22Rv1 (cell line): ENCODE data around the gene HNRNPF.
A peak's percentile ranks its signal among the peaks of the same experiment; 100 is the strongest.

Experiments used
- H3K27ac ChIP-seq: fragments of 450-650 bp; 2 replicates; pipeline ENCODE4 v1.5.1; 2017
- ZFX ChIP-seq: fragments of 450-650 bp; IDR thresholded peaks from 2 replicates; pipeline ENCODE4 v1.6.1; 2017; ENCODE audit warnings: antibody characterized with exemption, borderline replicate concordance
- TF ChIP-seq, protein P1 (sequence below): fragments of 450-650 bp; IDR thresholded peaks from 2 replicates; pipeline ENCODE4 v1.5.1; 2017; ENCODE audit warnings: mild to moderate bottlenecking

HNRNPF gene

DNA sequence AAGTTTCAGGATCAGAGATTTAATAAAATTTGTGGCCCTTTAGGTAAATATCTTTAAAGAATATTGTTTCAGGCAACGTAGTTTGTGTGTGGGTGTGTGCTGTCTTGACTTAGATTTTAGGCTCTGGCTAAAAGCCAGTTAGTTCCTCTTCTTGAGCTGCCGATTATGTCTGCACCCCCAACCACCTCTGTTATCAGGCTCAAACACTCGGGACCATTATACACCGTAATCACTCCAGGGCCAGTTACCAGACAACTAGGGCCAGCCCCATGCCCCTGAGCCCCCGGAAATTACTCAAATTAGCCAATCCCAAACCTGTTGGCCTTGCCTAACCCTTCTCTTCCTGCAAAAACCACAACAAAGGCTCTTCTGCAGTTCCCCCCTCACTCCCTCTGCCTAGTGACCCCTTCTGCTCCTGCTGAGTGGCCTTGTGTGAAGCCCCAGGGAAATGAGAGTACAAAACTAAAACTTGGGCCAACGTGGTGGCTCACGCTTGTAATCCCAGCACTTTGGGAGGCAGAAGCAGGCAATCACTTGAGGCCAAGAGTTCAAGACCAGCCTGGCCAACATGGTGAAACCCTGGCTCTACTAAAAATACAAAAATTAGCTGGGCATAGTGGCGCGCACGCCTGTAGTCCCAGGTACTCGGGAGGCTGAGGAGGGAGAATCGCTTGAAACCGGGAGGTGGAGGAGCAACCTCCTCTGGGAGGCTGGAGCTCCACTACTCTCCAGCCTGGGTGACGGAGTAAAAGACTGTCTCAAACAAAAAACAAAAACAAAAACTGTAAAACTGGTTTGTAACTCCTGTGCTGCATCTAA lies 9.2 kb upstream of the HNRNPF start:
- H3K27ac ChIP-seq = no peak overlapping the region
- no peak for TF ChIP-seq ZFX
- TF ChIP-seq, protein P1, sequence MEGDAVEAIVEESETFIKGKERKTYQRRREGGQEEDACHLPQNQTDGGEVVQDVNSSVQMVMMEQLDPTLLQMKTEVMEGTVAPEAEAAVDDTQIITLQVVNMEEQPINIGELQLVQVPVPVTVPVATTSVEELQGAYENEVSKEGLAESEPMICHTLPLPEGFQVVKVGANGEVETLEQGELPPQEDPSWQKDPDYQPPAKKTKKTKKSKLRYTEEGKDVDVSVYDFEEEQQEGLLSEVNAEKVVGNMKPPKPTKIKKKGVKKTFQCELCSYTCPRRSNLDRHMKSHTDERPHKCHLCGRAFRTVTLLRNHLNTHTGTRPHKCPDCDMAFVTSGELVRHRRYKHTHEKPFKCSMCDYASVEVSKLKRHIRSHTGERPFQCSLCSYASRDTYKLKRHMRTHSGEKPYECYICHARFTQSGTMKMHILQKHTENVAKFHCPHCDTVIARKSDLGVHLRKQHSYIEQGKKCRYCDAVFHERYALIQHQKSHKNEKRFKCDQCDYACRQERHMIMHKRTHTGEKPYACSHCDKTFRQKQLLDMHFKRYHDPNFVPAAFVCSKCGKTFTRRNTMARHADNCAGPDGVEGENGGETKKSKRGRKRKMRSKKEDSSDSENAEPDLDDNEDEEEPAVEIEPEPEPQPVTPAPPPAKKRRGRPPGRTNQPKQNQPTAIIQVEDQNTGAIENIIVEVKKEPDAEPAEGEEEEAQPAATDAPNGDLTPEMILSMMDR = no peak

DNA sequence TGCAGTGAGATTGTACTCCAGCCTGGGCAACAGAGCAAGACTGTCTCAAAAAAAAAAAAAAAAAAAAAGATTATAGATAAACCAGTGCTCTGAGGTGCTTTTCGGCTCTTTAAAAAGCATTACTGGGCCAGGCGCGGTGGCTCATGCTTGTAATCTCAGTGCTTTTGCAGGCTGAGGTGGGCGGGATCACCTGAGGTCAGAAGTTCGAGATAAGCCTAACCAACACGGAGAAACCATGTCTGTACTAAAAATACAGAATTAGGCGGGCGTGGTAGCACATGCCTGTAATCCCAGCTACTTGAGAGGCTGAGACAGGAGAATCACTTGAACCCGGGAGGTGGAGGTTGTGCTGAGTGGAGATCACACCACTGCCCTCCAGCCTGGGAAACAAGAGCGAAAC lies 6.6 kb upstream of the HNRNPF start:
- TF ChIP-seq, protein P1 = no peak
- TF ChIP-seq ZFX = no peak
- no peak overlapping the region for H3K27ac ChIP-seq

DNA sequence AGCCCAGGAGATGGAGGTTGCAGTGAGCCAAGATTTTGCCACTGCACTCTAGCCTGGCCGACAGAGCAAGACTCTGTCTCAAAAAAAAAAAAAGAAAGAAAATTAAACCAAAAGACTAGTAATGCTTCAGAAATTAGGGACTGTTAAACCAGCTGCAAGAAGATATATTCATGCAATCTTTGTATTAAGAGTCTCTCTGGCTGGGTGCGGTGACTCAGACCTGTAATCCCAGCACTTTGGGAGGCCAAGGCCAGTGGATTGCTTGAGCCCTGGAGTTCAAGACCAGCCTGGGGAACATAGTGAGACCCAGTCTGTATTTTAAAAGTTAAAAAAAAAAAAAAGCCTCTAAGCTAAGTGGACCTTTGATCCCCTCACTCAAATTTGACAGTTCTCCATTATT lies 2.5 kb upstream of the HNRNPF start:
- H3K27ac ChIP-seq = no peak overlapping the region
- TF ChIP-seq ZFX = no peak
- TF ChIP-seq, protein P1 = no peak

DNA sequence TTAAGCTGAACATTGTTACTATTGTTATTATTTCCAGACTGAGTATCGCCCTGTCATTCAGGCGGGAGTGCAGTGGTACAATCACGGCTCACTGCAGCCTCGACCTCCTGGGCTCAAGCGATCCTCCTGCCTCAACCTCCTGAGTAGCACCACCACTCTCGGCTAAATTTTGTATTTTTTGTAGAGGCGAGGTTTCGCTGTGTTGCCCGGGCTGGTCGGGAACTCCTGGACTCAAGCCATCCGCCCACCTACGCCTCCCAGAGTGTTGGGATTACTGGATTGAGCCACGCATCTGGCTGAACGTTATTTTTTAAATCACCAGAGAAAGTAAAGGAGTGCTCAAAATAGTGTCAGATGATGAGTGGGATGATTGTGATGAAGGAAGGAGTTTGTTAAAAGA lies 1.4 kb upstream of the HNRNPF start:
- H3K27ac ChIP-seq = peak overlapping the region; percentile 99
- no peak for TF ChIP-seq ZFX
- TF ChIP-seq, protein P1 = no peak

DNA sequence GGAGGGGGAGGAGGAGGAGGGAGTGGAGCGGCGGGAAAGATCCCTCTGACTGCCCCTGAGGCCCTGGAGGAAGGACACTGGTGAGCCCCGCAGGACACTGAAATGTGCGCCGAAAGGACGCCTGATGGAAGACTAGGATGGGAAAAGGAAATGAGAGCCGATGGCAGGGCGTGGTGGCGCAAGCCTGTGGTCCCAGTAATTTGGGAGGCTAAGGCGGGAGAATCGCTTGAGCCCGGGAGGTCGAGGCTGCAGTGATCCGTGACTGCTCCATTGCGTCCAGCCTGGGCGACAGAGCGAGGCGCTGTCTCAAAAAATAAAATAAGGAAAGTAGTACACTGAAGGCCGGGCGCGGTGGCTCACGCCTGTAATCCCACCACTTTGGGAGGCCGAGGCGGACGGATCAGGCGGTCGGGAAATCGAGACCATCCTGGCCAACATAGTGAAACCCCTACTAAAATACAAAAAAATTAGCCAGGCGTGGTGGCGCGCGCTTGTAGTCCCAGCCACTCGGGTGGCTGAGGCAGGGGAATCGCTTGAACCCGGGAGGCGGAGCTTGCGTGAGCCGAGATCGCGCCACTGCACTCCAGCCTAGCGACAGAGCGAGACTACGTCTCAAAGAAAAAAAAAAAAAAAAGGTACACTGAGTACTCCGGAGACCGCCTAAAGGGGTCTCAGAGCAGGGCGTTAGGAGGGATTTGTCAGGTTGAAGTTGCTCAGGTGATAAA lies 561 bp upstream of the HNRNPF start:
- TF ChIP-seq, protein P1 = no peak
- no peak for TF ChIP-seq ZFX
- H3K27ac ChIP-seq = peak overlapping the region; percentile 99

DNA sequence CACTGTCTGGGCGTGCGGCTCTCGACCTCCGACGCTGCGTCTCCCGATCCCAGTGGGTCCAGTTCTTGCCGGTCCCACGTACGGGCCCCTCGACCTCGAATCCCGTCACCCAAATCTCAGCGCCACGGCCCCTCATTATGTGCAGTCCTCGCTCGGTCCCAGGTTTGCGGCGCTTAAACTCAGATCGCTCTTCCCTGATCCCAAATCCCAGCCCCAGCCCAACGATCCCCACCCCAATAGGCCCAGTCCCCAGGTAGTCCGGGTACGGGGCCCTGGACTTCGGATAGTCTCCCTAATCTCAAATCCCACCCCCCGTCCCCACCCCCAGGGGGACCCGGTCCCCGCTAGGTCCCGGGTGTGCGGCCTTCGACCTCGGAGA lies 666 bp downstream of the HNRNPF start:
- H3K27ac ChIP-seq = peak overlapping the region; percentile 99
- TF ChIP-seq, protein P1 = no peak
- TF ChIP-seq ZFX = no peak
